HCT116 (cell line): ENCODE data around the gene PTPRR. TPM values are rescaled to one million over a fixed set of nuclear protein-coding genes. Genes with fewer than 3 reads are reported as not detected.

Source experiments
- ATAC-seq: fragments of 200-7000 bp; cut with Tn5 transposase; 2 replicates; pipeline ENCODE4 v1.9.1; 2020; ENCODE audit warnings: mild to moderate bottlenecking, moderate library complexity
- BruUV-seq: library from RNA; stranded (reverse); fragments of 400-500 nt; replicated peaks from 2 replicates; lab custom pipeline; 2021; lab: Mats Ljungman, UMichigan
- CTCF ChIA-PET: fragments of 300-600 bp; sonication (Branson Sonifier 250); formaldehyde crosslinking; loops from one replicate; lab custom pipeline; 2021; ENCODE audit warnings: antibody characterized with exemption; lab: Charles Lee
- POLR2A ChIA-PET: fragments of 300-600, 350-600 bp; sonication (Branson Sonifier 250); formaldehyde crosslinking; loops from one replicate; lab custom pipeline; 2021; ENCODE audit warnings: antibody characterized with exemption; lab: Charles Lee
- RAD21 ChIA-PET, 2 experiments: fragments of 300-600 bp; sonication (Branson Sonifier 250); formaldehyde crosslinking; loops; one replicate each; lab custom pipeline; 2023; ENCODE audit warnings: low total read pairs in 2 of 2; ENCODE audit not compliant: uncharacterized antibody in 2 of 2, unreplicated experiment in 2 of 2, low non-redundant PET in 1 of 2; lab: Charles Lee
- DNase-seq: peaks from one replicate; pipeline ENCODE4 v3.0.0-alpha.2; 2010; ENCODE audit warnings: low read depth, low spot score
- H2AFZ ChIP-seq: fragments of 200-600 bp; shearing (Covaris generic), sonication (generic); 2 replicates; pipeline ENCODE4 v1.6.1; 2017; ENCODE audit warnings: low read depth, mixed run types, mixed read lengths, antibody characterized with exemption, low read length; ENCODE audit not compliant: poor library complexity, severe bottlenecking
- H3K27ac ChIP-seq: 2 replicates; pipeline ENCODE4 v1.5.1; 2012; ENCODE audit warnings: low read depth, low read length
- H3K27me3 ChIP-seq: fragments of 200-600 bp; sonication (generic); 2 replicates; pipeline ENCODE4 v1.6.1; 2016; ENCODE audit warnings: mixed run types, low read length, mixed read lengths; ENCODE audit not compliant: insufficient read depth
- H3K36me3 ChIP-seq, 2 experiments: fragments of 200-500 bp in 1 of 2; fragments of 200-600 bp in 1 of 2; sonication (Bioruptor generic) in 1 of 2; sonication (generic) in 1 of 2; 2 replicates each; pipeline versions ENCODE4 v1.5.1 to v1.6.1; 2014 to 2016; ENCODE audit warnings: low read length in 2 of 2, inconsistent platforms in 1 of 2, mixed read lengths in 1 of 2, mixed run types in 1 of 2; ENCODE audit not compliant: insufficient read depth in 2 of 2, control insufficient read depth in 1 of 2
- H3K4me1 ChIP-seq, 2 experiments: fragments of 200-600 bp in 1 of 2; sonication (generic) in 1 of 2; 2 replicates each; pipeline versions ENCODE4 v1.5.1 to v1.6.1; 2012 to 2017; ENCODE audit warnings: low read length in 2 of 2, inconsistent platforms in 1 of 2, mild to moderate bottlenecking in 1 of 2, mixed read lengths in 1 of 2, mixed run types in 1 of 2, moderate library complexity in 1 of 2; ENCODE audit not compliant: insufficient read depth in 2 of 2, control insufficient read depth in 1 of 2
- H3K4me2 ChIP-seq: fragments of 200-600 bp; sonication (generic); 2 replicates; pipeline ENCODE4 v1.6.1; 2017; ENCODE audit warnings: mixed run types, low read length, mixed read lengths
- H3K4me3 ChIP-seq, 2 experiments: fragments of 200-600 bp in 1 of 2; sonication (generic) in 1 of 2; replicated peaks in 1 of 2; 2 replicates each; pipeline ENCODE4 v1.5.1; 2011 to 2016; ENCODE audit warnings: low read length in 2 of 2, control low read depth in 1 of 2, low read depth in 1 of 2, mild to moderate bottlenecking in 1 of 2, mixed read lengths in 1 of 2, mixed run types in 1 of 2
- H3K79me2 ChIP-seq: fragments of 200-600 bp; sonication (generic); 2 replicates; pipeline ENCODE4 v1.6.1; 2017; ENCODE audit warnings: mild to moderate bottlenecking, mixed run types, low read length, moderate library complexity, mixed read lengths; ENCODE audit not compliant: insufficient read depth
- H3K9ac ChIP-seq: fragments of 200-600 bp; sonication (generic); 2 replicates; pipeline ENCODE4 v1.6.1; 2016; ENCODE audit warnings: low read length, mixed read lengths
- H3K9me2 ChIP-seq: fragments of 200-600 bp; sonication (generic), shearing (Covaris generic); 2 replicates; pipeline ENCODE4 v1.6.1; 2017; ENCODE audit warnings: mixed run types, mild to moderate bottlenecking, moderate library complexity; ENCODE audit not compliant: insufficient read depth
- H3K9me3 ChIP-seq, 2 experiments: fragments of 200-500 bp in 1 of 2; fragments of 200-600 bp in 1 of 2; sonication (Bioruptor generic) in 1 of 2; sonication (generic) in 1 of 2; 2 replicates each; pipeline ENCODE4 v1.6.1; 2014 to 2017; ENCODE audit warnings: low read length in 2 of 2, mixed read lengths in 2 of 2, inconsistent platforms in 1 of 2, low read depth in 1 of 2, mild to moderate bottlenecking in 1 of 2, mixed run types in 1 of 2, moderate library complexity in 1 of 2; ENCODE audit not compliant: control insufficient read depth in 1 of 2, insufficient read depth in 1 of 2
- H4K20me1 ChIP-seq: fragments of 200-600 bp; sonication (generic), shearing (Covaris generic); 2 replicates; pipeline ENCODE4 v1.6.1; 2017; ENCODE audit warnings: mixed run types, mild to moderate bottlenecking, moderate library complexity; ENCODE audit not compliant: insufficient read depth
- CEBPB ChIP-seq: IDR thresholded peaks from 2 replicates; pipeline ENCODE4 v1.6.1; 2012; ENCODE audit warnings: low read depth
- EGR1 ChIP-seq: IDR thresholded peaks from 2 replicates; pipeline ENCODE4 v1.6.1; 2012; ENCODE audit warnings: low read depth
- EZH2 ChIP-seq: fragments of 200-600 bp; sonication (generic); IDR thresholded peaks from 2 replicates; pipeline ENCODE4 v1.6.1; 2017; ENCODE audit warnings: antibody characterized with exemption, mixed run types
- FOSL1 ChIP-seq: IDR thresholded peaks from 2 replicates; pipeline ENCODE4 v1.6.1; 2012; ENCODE audit warnings: low read depth
- POLR2AphosphoS5 ChIP-seq: IDR thresholded peaks from 2 replicates; pipeline ENCODE4 v1.6.1; 2011; ENCODE audit warnings: mild to moderate bottlenecking, low read depth, low read length, moderate library complexity
- TCF7L2 ChIP-seq: IDR thresholded peaks from 2 replicates; pipeline ENCODE4 v1.7.0; 2011; ENCODE audit warnings: borderline replicate concordance, inconsistent platforms; ENCODE audit not compliant: insufficient read depth, insufficient read length; ENCODE audit errors: extremely low read depth
- intact Hi-C: fragments of 100-400 bp; cut with micrococcal nuclease; formaldehyde crosslinking; loops from 2 replicates; pipeline ENCODE4 v1.10.0; 2022
- total RNA-seq: library from RNA; stranded (reverse); gene quantifications from one replicate; pipeline ENCODE4 v1.2.1, GENCODE V29; 2021; ENCODE audit not compliant: unreplicated experiment
- TF ChIP-seq, protein P1 (sequence below): IDR thresholded peaks from 2 replicates; pipeline ENCODE4 v1.6.1; 2012; ENCODE audit warnings: low read depth
- TF ChIP-seq, protein P2 (sequence below): IDR thresholded peaks from 2 replicates; pipeline ENCODE4 v1.6.1; 2012

The PTPRR gene
- total RNA-seq, 1 experiment from 2014 or later = 0.27 TPM

DNA sequence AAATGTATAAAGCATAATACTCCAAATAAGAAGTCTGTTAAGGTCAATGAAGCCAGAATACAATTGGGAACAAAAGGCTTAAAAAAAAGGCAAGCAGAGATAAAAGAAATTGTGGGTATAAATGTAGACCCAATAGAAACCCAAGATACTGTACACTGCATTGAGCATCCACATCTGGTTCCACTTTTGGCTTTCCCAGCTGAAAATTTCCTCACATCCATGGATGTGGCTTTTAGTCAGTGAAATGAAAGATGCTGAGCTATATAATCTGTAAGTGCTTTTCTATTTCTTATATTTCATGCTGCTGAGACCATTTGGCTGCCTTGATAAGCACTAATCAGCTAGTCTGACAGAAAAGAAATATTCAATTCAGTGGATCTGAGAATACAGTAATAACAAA lies 83.5 kb downstream of the PTPRR start:
- intact Hi-C loops = no loop called here
- DNase-seq (no peak), ATAC-seq (no peak)
- Histone ChIP-seq H3K4me2 (no peak overlapping the region), H3K79me2 (no peaks in the 10 kb centered on the region), H4K20me1 (no peaks in the 10 kb centered on the region), H3K27me3 (no peaks in the 10 kb centered on the region), H3K4me1 (peaks cover 0 to 1% of the 10 kb centered on the region in 2 experiments; a peak in 2 of 4 replicates), H3K27ac (no peak overlapping the region), H3K9me2 (no peaks in the 10 kb centered on the region; the same call in 1 of the 2 replicates), H3K4me3 (no peak overlapping the region), H3K9me3 (no peaks in the 10 kb centered on the region), H2AFZ (no peak overlapping the region), H3K9ac (no peak overlapping the region), H3K36me3 (no peaks in the 10 kb centered on the region)
- no TSS peak for BruUV-seq
- ChIA-PET CTCF (no interaction called here), RAD21 (no interaction called here), POLR2A (no interaction called here)
- TF ChIP-seq FOSL1 = no peak
- TF ChIP-seq, protein P1, sequence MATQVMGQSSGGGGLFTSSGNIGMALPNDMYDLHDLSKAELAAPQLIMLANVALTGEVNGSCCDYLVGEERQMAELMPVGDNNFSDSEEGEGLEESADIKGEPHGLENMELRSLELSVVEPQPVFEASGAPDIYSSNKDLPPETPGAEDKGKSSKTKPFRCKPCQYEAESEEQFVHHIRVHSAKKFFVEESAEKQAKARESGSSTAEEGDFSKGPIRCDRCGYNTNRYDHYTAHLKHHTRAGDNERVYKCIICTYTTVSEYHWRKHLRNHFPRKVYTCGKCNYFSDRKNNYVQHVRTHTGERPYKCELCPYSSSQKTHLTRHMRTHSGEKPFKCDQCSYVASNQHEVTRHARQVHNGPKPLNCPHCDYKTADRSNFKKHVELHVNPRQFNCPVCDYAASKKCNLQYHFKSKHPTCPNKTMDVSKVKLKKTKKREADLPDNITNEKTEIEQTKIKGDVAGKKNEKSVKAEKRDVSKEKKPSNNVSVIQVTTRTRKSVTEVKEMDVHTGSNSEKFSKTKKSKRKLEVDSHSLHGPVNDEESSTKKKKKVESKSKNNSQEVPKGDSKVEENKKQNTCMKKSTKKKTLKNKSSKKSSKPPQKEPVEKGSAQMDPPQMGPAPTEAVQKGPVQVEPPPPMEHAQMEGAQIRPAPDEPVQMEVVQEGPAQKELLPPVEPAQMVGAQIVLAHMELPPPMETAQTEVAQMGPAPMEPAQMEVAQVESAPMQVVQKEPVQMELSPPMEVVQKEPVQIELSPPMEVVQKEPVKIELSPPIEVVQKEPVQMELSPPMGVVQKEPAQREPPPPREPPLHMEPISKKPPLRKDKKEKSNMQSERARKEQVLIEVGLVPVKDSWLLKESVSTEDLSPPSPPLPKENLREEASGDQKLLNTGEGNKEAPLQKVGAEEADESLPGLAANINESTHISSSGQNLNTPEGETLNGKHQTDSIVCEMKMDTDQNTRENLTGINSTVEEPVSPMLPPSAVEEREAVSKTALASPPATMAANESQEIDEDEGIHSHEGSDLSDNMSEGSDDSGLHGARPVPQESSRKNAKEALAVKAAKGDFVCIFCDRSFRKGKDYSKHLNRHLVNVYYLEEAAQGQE = no peak
- no peak for TF ChIP-seq EZH2
- no peak for TF ChIP-seq TCF7L2
- TF ChIP-seq, protein P2, sequence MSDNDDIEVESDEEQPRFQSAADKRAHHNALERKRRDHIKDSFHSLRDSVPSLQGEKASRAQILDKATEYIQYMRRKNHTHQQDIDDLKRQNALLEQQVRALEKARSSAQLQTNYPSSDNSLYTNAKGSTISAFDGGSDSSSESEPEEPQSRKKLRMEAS = no peak
- TF ChIP-seq CEBPB = no peak
- TF ChIP-seq POLR2AphosphoS5 = no peak
- no peak for TF ChIP-seq EGR1
